ENCODE results near the gene DDX51.

The DDX51 gene

GRCh38 chr12:132186857-132187620, 42.9 kb upstream of the DDX51 start:
- TF ChIP-seq REST (IDR thresholded peaks at IDR 0.05; ENCODE audit: insufficient read depth in 1 of 2, low read depth in 2 of 2, low read length in 2 of 2) (no peak), TAF1 (IDR thresholded peaks at IDR 0.05; ENCODE audit: borderline replicate concordance, insufficient read depth, low read length) (no peak), POLR2AphosphoS5 (IDR thresholded peaks at IDR 0.05; ENCODE audit: low read depth, low read length) (no peak), SIN3A (IDR thresholded peaks at IDR 0.05; ENCODE audit: borderline replicate concordance, insufficient read depth, low read length) (no peak), FOXP2 (optimal IDR thresholded peaks at IDR 0.05; ENCODE audit: borderline replicate concordance, extremely low read depth, extremely low read length, insufficient read depth) (no peak)

- TF ChIP-seq SIN3A (IDR thresholded peaks at IDR 0.05; ENCODE audit: borderline replicate concordance, insufficient read depth, low read length) (no peak), TAF1 (IDR thresholded peaks at IDR 0.05; ENCODE audit: borderline replicate concordance, insufficient read depth, low read length) (no peak), POLR2AphosphoS5 (IDR thresholded peaks at IDR 0.05; ENCODE audit: low read depth, low read length) (no peak), REST (IDR thresholded peaks at IDR 0.05; ENCODE audit: insufficient read depth in 1 of 2, low read depth in 2 of 2, low read length in 2 of 2) (no peak), FOXP2 (optimal IDR thresholded peaks at IDR 0.05; ENCODE audit: borderline replicate concordance, extremely low read depth, extremely low read length, insufficient read depth) (no peak)
Measured at GRCh38 chr12:132186208-132186856, 42.2 kb upstream of the DDX51 start.

- TF ChIP-seq REST (IDR thresholded peaks at IDR 0.05; ENCODE audit: insufficient read depth in 1 of 2, low read depth in 2 of 2, low read length in 2 of 2) (no peak), POLR2AphosphoS5 (IDR thresholded peaks at IDR 0.05; ENCODE audit: low read depth, low read length) (no peak), TAF1 (IDR thresholded peaks at IDR 0.05; ENCODE audit: borderline replicate concordance, insufficient read depth, low read length) (no peak)
Measured at GRCh38 chr12:132185705-132186104, 41.6 kb upstream of the DDX51 start.

- TF ChIP-seq TAF1 (IDR thresholded peaks at IDR 0.05; ENCODE audit: borderline replicate concordance, insufficient read depth, low read length) (no peak), SIN3A (IDR thresholded peaks at IDR 0.05; ENCODE audit: borderline replicate concordance, insufficient read depth, low read length) (no peak), REST (IDR thresholded peaks at IDR 0.05; ENCODE audit: insufficient read depth in 1 of 2, low read depth in 2 of 2, low read length in 2 of 2) (no peak), FOXP2 (optimal IDR thresholded peaks at IDR 0.05; ENCODE audit: borderline replicate concordance, extremely low read depth, extremely low read length, insufficient read depth) (no peak), POLR2AphosphoS5 (IDR thresholded peaks at IDR 0.05; ENCODE audit: low read depth, low read length) (no peak)
Measured at GRCh38 chr12:132182711-132183365, 38.7 kb upstream of the DDX51 start.

All from PFSK-1 (cell line).